ENCODE data around the gene SLC25A20. TPM values are rescaled to one million over a fixed set of nuclear protein-coding genes. Genes with fewer than 3 reads are reported as not detected.

SLC25A20 gene
- total RNA-seq, 1 donor: 20.7 TPM

- no peak overlapping the region for H3K4me3 ChIP-seq (ENCODE audit: low read depth, low read length)
- no peak for DNase-seq (ENCODE audit: low read depth)
- no peak for TF ChIP-seq CTCF (IDR thresholded peaks at IDR 0.05; ENCODE audit: insufficient read depth, low read depth, low read length)
Observed at GRCh38 chr3:48881006-48881405, 17.7 kb downstream of the SLC25A20 start.

GRCh38 chr3:48879994-48880377, 18.7 kb downstream of the SLC25A20 start:
- TF ChIP-seq CTCF (IDR thresholded peaks at IDR 0.05; ENCODE audit: insufficient read depth, low read depth, low read length): no peak
- no peak overlapping the region for H3K4me3 ChIP-seq (ENCODE audit: low read depth, low read length)
- no peak for DNase-seq (ENCODE audit: low read depth)

- DNase-seq (ENCODE audit: low read depth): no peak
- no peak for TF ChIP-seq CTCF (IDR thresholded peaks at IDR 0.05; ENCODE audit: insufficient read depth, low read depth, low read length)
- no peak overlapping the region for H3K4me3 ChIP-seq (ENCODE audit: low read depth, low read length)
Observed at GRCh38 chr3:48879307-48879993, 19.2 kb downstream of the SLC25A20 start.

- H3K4me3 ChIP-seq (ENCODE audit: low read depth, low read length): no peak overlapping the region
- TF ChIP-seq CTCF (IDR thresholded peaks at IDR 0.05; ENCODE audit: insufficient read depth, low read depth, low read length): no peak
- no peak for DNase-seq (ENCODE audit: low read depth)
Observed at GRCh38 chr3:48877671-48878070, 21.0 kb downstream of the SLC25A20 start.

GRCh38 chr3:48863122-48863521, 35.6 kb downstream of the SLC25A20 start:
- no peak for TF ChIP-seq CTCF (IDR thresholded peaks at IDR 0.05; ENCODE audit: insufficient read depth, low read depth, low read length)
- H3K4me3 ChIP-seq (ENCODE audit: low read depth, low read length): no peak overlapping the region
- no peak for DNase-seq (ENCODE audit: low read depth)

- TF ChIP-seq CTCF (IDR thresholded peaks at IDR 0.05; ENCODE audit: insufficient read depth, low read depth, low read length): no peak
- H3K4me3 ChIP-seq (ENCODE audit: low read depth, low read length): no peak overlapping the region
Observed at GRCh38 chr3:48859206-48859605, 39.5 kb downstream of the SLC25A20 start.

GRCh38 chr3:48858709-48859108, 40.0 kb downstream of the SLC25A20 start:
- DNase-seq (ENCODE audit: low read depth): no peak
- TF ChIP-seq CTCF (IDR thresholded peaks at IDR 0.05; ENCODE audit: insufficient read depth, low read depth, low read length): no peak

More at GRCh38 chr3:48859206-48859605, 39.5 kb downstream of the SLC25A20 start:
- no peak for DNase-seq (ENCODE audit: low read depth)

More at GRCh38 chr3:48858709-48859108, 40.0 kb downstream of the SLC25A20 start:
- no peak overlapping the region for H3K4me3 ChIP-seq (ENCODE audit: low read depth, low read length)

All from fibroblast of villous mesenchyme (primary cell).